K562 (cell line): ENCODE data around the gene MIR17HG.

Source experiments
- CBX8 ChIP-seq: fragments of 200-600 bp; sonication (generic); IDR thresholded peaks from 2 replicates; pipeline ENCODE4 v1.6.1; 2012; ENCODE audit warnings: borderline replicate concordance, mixed run types, low read depth, mild to moderate bottlenecking, moderate library complexity, mixed read lengths, low read length, control low read depth, inconsistent platforms; ENCODE audit not compliant: poor library complexity, severe bottlenecking; ENCODE audit errors: extremely low read depth
- DPF2 ChIP-seq: fragments of 450-650 bp; IDR thresholded peaks from 2 replicates; pipeline ENCODE4 v1.6.1; 2016
- EZH2 ChIP-seq: IDR thresholded peaks from 2 replicates; pipeline ENCODE4 v1.6.1; 2012; ENCODE audit warnings: low read depth, mild to moderate bottlenecking, inconsistent platforms, low read length, borderline replicate concordance
- FOXM1 ChIP-seq, 2 experiments: fragments of 450-650 bp in 1 of 2; sonication (generic) in 1 of 2; formaldehyde crosslinking in 1 of 2; IDR thresholded peaks; 2 replicates each; pipeline versions ENCODE4 v1.6.1 to v1.9.0; 2017 to 2022; ENCODE audit warnings: low read depth in 2 of 2, mild to moderate bottlenecking in 2 of 2, missing genetic modification reagents in 1 of 2, moderate library complexity in 1 of 2
- KLF16 ChIP-seq: IDR thresholded peaks from 2 replicates; pipeline ENCODE4 v1.6.1; 2016; ENCODE audit warnings: antibody characterized with exemption
- SMARCB1 ChIP-seq: IDR thresholded peaks from 2 replicates; pipeline ENCODE4 v1.6.1; 2011; ENCODE audit warnings: improper control_type of control experiment, low read depth; ENCODE audit not compliant: insufficient read length
- ZNF354B ChIP-seq: fragments of 250-450 bp; sonication (Bioruptor Pico); IDR thresholded peaks from 2 replicates; pipeline ENCODE4 v1.4.0; 2020
- TF ChIP-seq, protein P1 (sequence below), 3 experiments: IDR thresholded peaks in 2 of 3; conservative IDR thresholded peaks in 1 of 3; 2 replicates each; pipeline ENCODE4 v1.5.1; 2011 to 2012; ENCODE audit warnings: low read length in 3 of 3, mild to moderate bottlenecking in 3 of 3, control low read depth in 2 of 3, improper control_type of control experiment in 1 of 3, inconsistent platforms in 1 of 3, low read depth in 1 of 3, mixed read lengths in 1 of 3, moderate library complexity in 1 of 3; ENCODE audit not compliant: insufficient read depth in 2 of 3
- TF ChIP-seq, protein P2 (sequence below): fragments of 250-450 bp; sonication (Bioruptor Pico); IDR thresholded peaks from 2 replicates; pipeline ENCODE4 v1.8.0; 2021; ENCODE audit warnings: borderline replicate concordance, mild to moderate bottlenecking, moderate library complexity; ENCODE audit not compliant: poor library complexity, severe bottlenecking

DNA sequence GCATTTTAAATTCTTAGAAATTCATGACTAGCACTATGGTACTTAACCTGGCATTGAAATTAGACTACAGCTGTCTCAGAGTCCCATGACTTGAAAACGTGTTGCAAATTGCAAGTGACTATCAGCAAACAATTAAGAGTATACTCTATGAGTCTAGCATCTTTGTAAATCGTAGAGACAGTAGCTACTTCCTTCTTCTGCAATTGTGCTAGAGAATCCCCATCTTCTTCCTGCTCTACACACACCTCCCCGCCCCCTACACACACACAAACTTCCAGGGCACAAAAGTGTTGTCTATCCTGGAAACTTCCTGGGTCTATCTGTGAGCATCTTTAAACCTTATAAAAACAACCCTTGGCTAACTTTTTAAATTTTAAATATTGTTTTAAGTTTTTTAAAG is 35.2 kb upstream of the MIR17HG start:
- TF ChIP-seq, protein P1, sequence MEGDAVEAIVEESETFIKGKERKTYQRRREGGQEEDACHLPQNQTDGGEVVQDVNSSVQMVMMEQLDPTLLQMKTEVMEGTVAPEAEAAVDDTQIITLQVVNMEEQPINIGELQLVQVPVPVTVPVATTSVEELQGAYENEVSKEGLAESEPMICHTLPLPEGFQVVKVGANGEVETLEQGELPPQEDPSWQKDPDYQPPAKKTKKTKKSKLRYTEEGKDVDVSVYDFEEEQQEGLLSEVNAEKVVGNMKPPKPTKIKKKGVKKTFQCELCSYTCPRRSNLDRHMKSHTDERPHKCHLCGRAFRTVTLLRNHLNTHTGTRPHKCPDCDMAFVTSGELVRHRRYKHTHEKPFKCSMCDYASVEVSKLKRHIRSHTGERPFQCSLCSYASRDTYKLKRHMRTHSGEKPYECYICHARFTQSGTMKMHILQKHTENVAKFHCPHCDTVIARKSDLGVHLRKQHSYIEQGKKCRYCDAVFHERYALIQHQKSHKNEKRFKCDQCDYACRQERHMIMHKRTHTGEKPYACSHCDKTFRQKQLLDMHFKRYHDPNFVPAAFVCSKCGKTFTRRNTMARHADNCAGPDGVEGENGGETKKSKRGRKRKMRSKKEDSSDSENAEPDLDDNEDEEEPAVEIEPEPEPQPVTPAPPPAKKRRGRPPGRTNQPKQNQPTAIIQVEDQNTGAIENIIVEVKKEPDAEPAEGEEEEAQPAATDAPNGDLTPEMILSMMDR (IDR thresholded peaks at IDR 0.05 in 2 of 3, conservative IDR thresholded peaks at IDR 0.05 in 1 of 3; ENCODE audit: insufficient read depth in 2 of 3, low read depth in 1 of 3, low read length in 3 of 3) = no peak
- no peak for TF ChIP-seq DPF2
- no peak for TF ChIP-seq FOXM1 (IDR thresholded peaks at IDR 0.05; ENCODE audit: low read depth)
- no peak for TF ChIP-seq FOXM1 (CRISPR knock-in tag; IDR thresholded peaks at IDR 0.05; ENCODE audit: low read depth)
- TF ChIP-seq KLF16 = no peak
- no peak for TF ChIP-seq EZH2
- no peak for TF ChIP-seq CBX8
- no peak for TF ChIP-seq SMARCB1
- TF ChIP-seq ZNF354B (CRISPR knock-in tag) = no peak
- TF ChIP-seq, protein P2, sequence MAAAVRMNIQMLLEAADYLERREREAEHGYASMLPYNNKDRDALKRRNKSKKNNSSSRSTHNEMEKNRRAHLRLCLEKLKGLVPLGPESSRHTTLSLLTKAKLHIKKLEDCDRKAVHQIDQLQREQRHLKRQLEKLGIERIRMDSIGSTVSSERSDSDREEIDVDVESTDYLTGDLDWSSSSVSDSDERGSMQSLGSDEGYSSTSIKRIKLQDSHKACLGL (CRISPR knock-in tag) = no peak
